Measurements from ENCODE around the gene FLVCR2.
"Not testable (repeated sequence)": the region's sequence is repeated elsewhere in the genome, so short reads cannot be mapped to it uniquely, and the experiment has no call there.

The FLVCR2 gene

DNA sequence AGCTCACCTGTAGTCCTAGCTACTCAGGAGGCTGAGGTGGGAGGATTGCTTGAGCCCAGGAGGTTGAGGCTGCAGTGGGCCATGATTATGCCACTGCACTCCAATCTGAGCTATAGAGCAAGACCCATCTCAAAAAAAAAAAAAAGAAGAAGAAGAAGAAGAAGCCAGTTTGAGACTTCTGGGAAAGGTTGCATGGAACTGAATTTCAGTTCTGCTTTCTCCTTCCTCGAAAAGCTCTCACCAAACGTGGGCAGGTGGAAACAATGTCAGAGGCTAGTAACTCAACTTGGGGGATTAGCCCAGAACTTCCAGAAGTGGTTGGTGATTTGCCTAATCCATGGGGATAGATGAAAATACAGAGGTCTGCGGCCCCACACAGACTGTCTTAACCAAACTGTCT, 18.7 kb downstream of the FLVCR2 start:
- Mint-ChIP-seq H3K4me3 (no peak overlapping the region), H3K27me3 (no peaks in the 10 kb centered on the region)

GRCh38 chr14:75600100-75600499, 21.7 kb downstream of the FLVCR2 start:
- not testable (repeated sequence) for H3K27me3 Mint-ChIP-seq, H3K4me1 Mint-ChIP-seq, H3K27ac Mint-ChIP-seq, H3K4me3 Mint-ChIP-seq, ATAC-seq, DNase-seq, H3K9me3 Mint-ChIP-seq

More for the DNA sequence above, 18.7 kb downstream of the FLVCR2 start:
- DNase-seq (no peak), ATAC-seq (no peak)
- no peaks in the 10 kb centered on the region for H3K9me3 Mint-ChIP-seq
- H3K27ac Mint-ChIP-seq, result no peak overlapping the region
- peaks cover 7% of the 10 kb centered on the region for H3K4me1 Mint-ChIP-seq

GRCh38 chr14:75601061-75601460, 22.6 kb downstream of the FLVCR2 start:
- DNase-seq, H3K27me3 Mint-ChIP-seq, H3K4me3 Mint-ChIP-seq, ATAC-seq, H3K27ac Mint-ChIP-seq, H3K9me3 Mint-ChIP-seq: not testable (repeated sequence)
- H3K4me1 Mint-ChIP-seq, result peaks cover 12% of the 10 kb centered on the region

DNA sequence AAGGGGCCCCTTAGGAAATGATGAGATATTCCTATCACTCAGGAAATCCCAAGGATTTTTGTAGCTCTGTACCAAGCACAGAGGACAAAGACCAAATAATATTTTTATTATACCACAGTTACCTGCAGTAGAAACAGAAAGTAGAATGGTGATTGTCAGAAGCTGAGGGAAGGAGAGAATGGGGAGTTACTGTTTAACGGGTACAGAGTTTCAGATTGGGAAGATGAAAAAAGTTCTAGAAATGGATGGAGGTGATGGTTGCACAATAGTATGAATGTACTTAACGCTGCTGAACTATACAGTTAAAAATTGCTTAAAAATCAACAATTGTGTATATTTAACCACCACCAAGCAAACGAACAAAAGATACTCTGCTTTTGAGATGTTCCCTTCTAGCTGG, 24.1 kb downstream of the FLVCR2 start:
- Mint-ChIP-seq H3K4me1 (peaks cover 12% of the 10 kb centered on the region), H3K4me3 (no peak overlapping the region), H3K27ac (no peak overlapping the region), H3K9me3 (peaks cover 2 to 6% of the 10 kb centered on the region in 2 donors), H3K27me3 (no peaks in the 10 kb centered on the region)
- ATAC-seq (no peak), DNase-seq (no peak)

- no peak for DNase-seq
These were observed 26.8 kb downstream of the FLVCR2 start for GRCh38 chr14:75604979-75605851.

DNA sequence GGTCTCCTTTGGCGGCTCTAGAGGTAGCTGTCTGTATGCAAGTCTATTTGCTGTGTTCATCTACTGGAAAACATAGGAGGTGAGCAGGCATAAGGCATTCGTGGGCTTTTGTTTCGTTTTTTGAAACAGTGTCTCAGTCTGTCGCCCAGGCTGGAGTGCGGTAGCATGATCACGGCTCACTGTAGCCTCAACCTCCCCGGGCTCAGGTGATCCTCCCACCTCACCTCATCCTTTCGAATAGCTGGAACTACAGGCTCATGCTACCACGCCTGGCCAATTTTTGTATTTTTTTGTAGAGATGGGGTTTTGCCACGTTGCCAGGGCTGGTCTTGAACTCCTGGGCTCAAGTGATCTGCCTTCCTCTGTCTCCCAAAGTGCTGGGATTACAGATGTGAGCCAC, 27.5 kb downstream of the FLVCR2 start:
- Mint-ChIP-seq H3K4me3 (no peak overlapping the region), H3K27ac (no peak overlapping the region), H3K27me3 (no peaks in the 10 kb centered on the region), H3K9me3 (peaks cover 4 to 19% of the 10 kb centered on the region in 2 donors), H3K4me1 (peaks cover 6% of the 10 kb centered on the region)
- DNase-seq (no peak), ATAC-seq (no peak)

More at GRCh38 chr14:75604979-75605851, 26.8 kb downstream of the FLVCR2 start:
- peaks cover 8% of the 10 kb centered on the region for H3K4me1 Mint-ChIP-seq
- ATAC-seq, result no peak
- H3K4me3 Mint-ChIP-seq, result no peak overlapping the region
- peaks cover 4 to 19% of the 10 kb centered on the region in 2 donors for H3K9me3 Mint-ChIP-seq
- H3K27me3 Mint-ChIP-seq, result no peaks in the 10 kb centered on the region
- peak overlapping the region in 1 of 2 donors; percentile 48 for H3K27ac Mint-ChIP-seq

DNA sequence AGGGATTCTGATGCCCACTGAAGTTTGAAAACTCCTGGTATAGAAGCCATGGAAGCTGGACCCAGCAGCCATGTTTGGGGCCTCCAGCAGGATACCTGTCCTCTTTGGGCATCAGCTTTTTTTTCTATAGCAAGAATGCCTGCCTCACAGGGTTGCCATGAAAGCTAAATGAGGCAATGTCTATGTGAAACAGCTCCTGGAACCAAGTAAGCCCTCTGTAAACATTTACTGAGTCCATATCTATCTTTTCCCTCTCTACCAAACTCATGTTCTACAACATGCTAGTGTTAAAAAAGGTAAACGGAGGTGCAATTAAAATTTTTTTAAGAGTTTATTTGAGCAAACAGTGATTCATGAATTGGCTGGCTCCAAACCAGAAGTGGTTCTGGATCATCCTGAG, 28.6 kb downstream of the FLVCR2 start:
- H3K27ac Mint-ChIP-seq, result no peak overlapping the region
- H3K4me1 Mint-ChIP-seq, result peaks cover 6% of the 10 kb centered on the region
- no peak for ATAC-seq
- no peak overlapping the region for H3K4me3 Mint-ChIP-seq
- H3K27me3 Mint-ChIP-seq, result no peaks in the 10 kb centered on the region
- peaks cover 4 to 19% of the 10 kb centered on the region in 2 donors for H3K9me3 Mint-ChIP-seq
- DNase-seq, result no peak

- no peaks in the 10 kb centered on the region for H3K27me3 Mint-ChIP-seq
- H3K9me3 Mint-ChIP-seq, result peaks cover 4 to 24% of the 10 kb centered on the region in 2 donors
- H3K27ac Mint-ChIP-seq, result peak overlapping the region in 1 of 2 donors; percentile 33
- peaks cover 6% of the 10 kb centered on the region for H3K4me1 Mint-ChIP-seq
- no peak for ATAC-seq
- no peak for DNase-seq
- no peak overlapping the region for H3K4me3 Mint-ChIP-seq
These were observed 29.6 kb downstream of the FLVCR2 start for GRCh38 chr14:75607842-75608640.

GRCh38 chr14:75609116-75609515, 30.7 kb downstream of the FLVCR2 start:
- ATAC-seq (no peak), DNase-seq (no peak)
- Mint-ChIP-seq H3K4me3 (no peak overlapping the region), H3K4me1 (peaks cover 6% of the 10 kb centered on the region), H3K27me3 (no peaks in the 10 kb centered on the region), H3K9me3 (peaks cover 4 to 29% of the 10 kb centered on the region in 2 donors), H3K27ac (no peak overlapping the region)

GRCh38 chr14:75609606-75610475, 31.4 kb downstream of the FLVCR2 start:
- Mint-ChIP-seq H3K4me1 (peaks cover 6% of the 10 kb centered on the region), H3K27ac (no peak overlapping the region), H3K9me3 (peaks cover 4 to 34% of the 10 kb centered on the region in 2 donors), H3K27me3 (no peaks in the 10 kb centered on the region), H3K4me3 (no peak overlapping the region)
- DNase-seq (no peak), ATAC-seq (no peak)

DNA sequence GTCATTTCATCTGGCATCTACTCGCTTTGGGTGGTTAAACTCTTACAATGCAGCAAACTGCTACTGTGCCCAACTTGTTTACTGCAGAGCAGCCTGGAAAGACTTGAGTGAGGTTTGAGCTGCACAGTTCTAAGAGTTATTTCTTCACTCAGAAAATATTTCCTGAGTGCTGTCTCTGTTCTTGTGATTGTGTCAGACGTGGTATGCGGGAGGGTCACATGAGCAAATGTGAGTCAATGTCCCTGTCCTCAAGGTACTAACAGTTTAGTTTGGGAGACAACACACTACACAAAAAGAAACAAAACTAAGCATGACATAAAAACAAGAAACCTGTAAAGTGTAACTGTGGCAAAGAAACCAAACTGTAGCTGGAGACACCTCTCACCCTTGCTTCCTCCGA, 32.4 kb downstream of the FLVCR2 start:
- Mint-ChIP-seq H3K4me3 (no peak overlapping the region), H3K4me1 (no peaks in the 10 kb centered on the region), H3K9me3 (peaks cover 4 to 34% of the 10 kb centered on the region in 2 donors), H3K27ac (no peak overlapping the region), H3K27me3 (no peaks in the 10 kb centered on the region)
- ATAC-seq (no peak), DNase-seq (no peak)

GRCh38 chr14:75612157-75612556, 33.7 kb downstream of the FLVCR2 start:
- Mint-ChIP-seq H3K4me1 (no peaks in the 10 kb centered on the region), H3K4me3 (no peak overlapping the region), H3K27me3 (no peaks in the 10 kb centered on the region), H3K9me3 (peaks cover 4 to 32% of the 10 kb centered on the region in 2 donors), H3K27ac (no peak overlapping the region)
- no peak for DNase-seq
- no peak for ATAC-seq

DNA sequence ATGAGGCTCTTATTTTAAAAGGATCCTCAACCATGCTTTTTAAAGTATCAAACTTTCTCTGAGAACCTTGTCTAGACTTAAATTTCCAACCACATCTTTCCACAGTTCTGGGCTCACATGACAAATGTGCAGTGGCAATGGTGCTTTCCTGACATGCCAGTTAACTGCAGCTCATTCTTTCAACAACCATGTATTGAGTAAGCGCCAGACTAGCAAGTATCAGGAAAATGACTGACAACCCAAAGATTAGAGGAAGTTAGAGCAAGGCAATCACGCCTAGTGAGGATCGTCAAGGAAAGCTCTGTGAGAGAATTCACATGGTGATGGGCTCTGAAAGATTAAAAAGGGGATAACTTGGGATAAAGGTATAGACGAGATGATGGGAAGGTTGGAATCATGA, 35.8 kb downstream of the FLVCR2 start:
- Mint-ChIP-seq H3K27me3 (no peaks in the 10 kb centered on the region), H3K4me3 (no peak overlapping the region), H3K9me3 (peaks cover 0 to 16% of the 10 kb centered on the region in 2 donors), H3K4me1 (no peaks in the 10 kb centered on the region), H3K27ac (no peak overlapping the region)
- no peak for DNase-seq
- no peak for ATAC-seq

DNA sequence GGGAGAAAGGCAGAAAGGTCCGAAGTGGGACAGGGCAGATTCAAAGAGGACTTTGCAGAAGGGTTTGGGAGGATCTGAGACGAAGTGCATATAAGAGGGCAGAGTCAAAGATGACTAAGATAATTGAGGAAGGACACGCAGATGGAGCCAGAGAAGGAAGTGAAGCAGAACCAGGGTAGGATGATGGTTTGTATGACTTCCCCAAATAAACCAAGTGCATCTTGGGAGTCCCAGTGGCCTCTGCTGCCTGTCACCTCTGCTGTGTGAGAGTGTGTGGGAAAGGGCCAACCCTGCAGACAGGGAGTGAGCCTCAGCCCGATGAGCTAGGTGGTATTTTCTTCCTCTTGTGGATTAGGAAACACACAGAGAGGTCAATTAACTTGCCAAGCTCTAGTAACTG, 36.8 kb downstream of the FLVCR2 start:
- no peak overlapping the region for H3K27ac Mint-ChIP-seq
- no peak overlapping the region for H3K4me3 Mint-ChIP-seq
- H3K4me1 Mint-ChIP-seq, result no peaks in the 10 kb centered on the region
- peaks cover 0 to 16% of the 10 kb centered on the region in 2 donors for H3K9me3 Mint-ChIP-seq
- no peak for DNase-seq
- H3K27me3 Mint-ChIP-seq, result no peaks in the 10 kb centered on the region
- ATAC-seq, result no peak

GRCh38 chr14:75619548-75619947, 41.1 kb downstream of the FLVCR2 start:
- ATAC-seq, result no peak
- H3K4me1 Mint-ChIP-seq, result no peaks in the 10 kb centered on the region
- peaks cover 0 to 1% of the 10 kb centered on the region in 2 donors for H3K9me3 Mint-ChIP-seq
- no peak overlapping the region for H3K4me3 Mint-ChIP-seq
- DNase-seq, result no peak
- no peak overlapping the region for H3K27ac Mint-ChIP-seq
- H3K27me3 Mint-ChIP-seq, result no peaks in the 10 kb centered on the region

Measured in stimulated activated naive CD8-positive, alpha-beta T cell treated with anti-CD3 and anti-CD28 coated beads, Interleukin-15, amount 100 ng/mL, for 72 hours (primary cell).